CD4-positive, alpha-beta T cell (primary cell): ENCODE data around the gene LTA4H. TPM values are rescaled to one million over a fixed set of nuclear protein-coding genes. Genes with fewer than 3 reads are reported as not detected.

Source experiments
- ATAC-seq: fragments of 200-7000 bp; cut with Tn5 transposase; one replicate; pipeline ENCODE4 v1.10.0; 2022; ENCODE audit warnings: mild to moderate bottlenecking; ENCODE audit not compliant: poor library complexity
- CTCF ChIA-PET: fragments of 350-600 bp; sonication (Branson Sonifier 250); formaldehyde crosslinking; loops from one replicate; lab custom pipeline; 2021; ENCODE audit warnings: antibody characterized with exemption, inconsistent platforms; lab: Charles Lee
- POLR2A ChIA-PET: fragments of 350-600 bp; sonication (Branson Sonifier 250); formaldehyde crosslinking; loops from one replicate; lab custom pipeline; 2021; ENCODE audit warnings: antibody characterized with exemption, inconsistent platforms; lab: Charles Lee
- DNase-seq, 14 experiments: peaks; one replicate each; pipeline ENCODE4 v3.0.0-alpha.2; 2013 to 2020; ENCODE audit warnings: mixed read lengths in 2 of 14
- H3K27ac ChIP-seq, 2 donors: one replicate each; pipeline versions ENCODE4 v1.5.1 to v1.7.0; 2013; ENCODE audit warnings: low read length in 2 of 2, low read depth in 1 of 2, mild to moderate bottlenecking in 1 of 2
- H3K27me3 ChIP-seq, 2 experiments: 1 replicate in 1 of 2; 2 replicates in 1 of 2; pipeline versions ENCODE4 v1.6.1 to v1.7.0; 2013; ENCODE audit warnings: low read length in 2 of 2, control low read depth in 1 of 2, mild to moderate bottlenecking in 1 of 2, moderate library complexity in 1 of 2; ENCODE audit not compliant: insufficient read depth in 2 of 2, control insufficient read depth in 1 of 2
- H3K36me3 ChIP-seq: one replicate; pipeline ENCODE4 v1.6.1; 2013; ENCODE audit warnings: low read length, control low read depth; ENCODE audit not compliant: insufficient read depth
- H3K4me1 ChIP-seq: one replicate; pipeline ENCODE4 v1.6.1; 2013; ENCODE audit warnings: low read length, control low read depth; ENCODE audit not compliant: insufficient read depth
- H3K4me3 ChIP-seq: one replicate; pipeline ENCODE4 v1.5.1; 2013; ENCODE audit warnings: mild to moderate bottlenecking, low read length, moderate library complexity
- H3K9me3 ChIP-seq, 2 experiments: 1 replicate in 1 of 2; 2 replicates in 1 of 2; pipeline versions ENCODE4 v1.6.1 to v1.7.0; 2013; ENCODE audit warnings: low read length in 2 of 2, mild to moderate bottlenecking in 2 of 2, control low read depth in 1 of 2, moderate library complexity in 1 of 2; ENCODE audit not compliant: control insufficient read depth in 1 of 2, insufficient read depth in 1 of 2
- H3K27ac Mint-ChIP-seq: one replicate; pipeline ENCODE4 v1.8.0; 2020; ENCODE audit warnings: mixed read lengths
- H3K27me3 Mint-ChIP-seq: one replicate; pipeline ENCODE4 v1.8.0; 2021; ENCODE audit warnings: mixed read lengths
- H3K36me3 Mint-ChIP-seq: one replicate; pipeline ENCODE4 v1.8.0; 2021; ENCODE audit warnings: low read depth, mixed read lengths
- H3K4me1 Mint-ChIP-seq: one replicate; pipeline ENCODE4 v1.8.0; 2021; ENCODE audit warnings: low read depth, mixed read lengths
- H3K4me3 Mint-ChIP-seq: one replicate; pipeline ENCODE4 v1.8.0; 2020; ENCODE audit warnings: mild to moderate bottlenecking, mixed read lengths
- H3K9me3 Mint-ChIP-seq: one replicate; pipeline ENCODE4 v1.8.0; 2020; ENCODE audit warnings: mixed read lengths
- intact Hi-C, 2 experiments: fragments of 100-400 bp; cut with DNase I in 1 of 2; cut with micrococcal nuclease in 1 of 2; formaldehyde crosslinking; loops; one replicate each; pipeline versions ENCODE4 v1.15.1 to v1.9.0; 2023 to 2025; cut with DNase I, micrococcal nuclease
- total RNA-seq, 174 experiments: library from RNA in 2 of 174; stranded (reverse) in 2 of 174; gene quantifications; one replicate each; pipeline ENCODE4 v1.2.3 and lab custom pipeline; 2021 to 2026
- TF ChIP-seq, protein P1 (sequence below): fragments of 200-600 bp; IDR thresholded peaks from one replicate; pipeline ENCODE4 v1.8.0; 2022; ENCODE audit warnings: antibody characterized with exemption, mild to moderate bottlenecking

The LTA4H gene
- total RNA-seq, 2 experiments from 2014 or later = 43.0 to 44.0 TPM

DNA sequence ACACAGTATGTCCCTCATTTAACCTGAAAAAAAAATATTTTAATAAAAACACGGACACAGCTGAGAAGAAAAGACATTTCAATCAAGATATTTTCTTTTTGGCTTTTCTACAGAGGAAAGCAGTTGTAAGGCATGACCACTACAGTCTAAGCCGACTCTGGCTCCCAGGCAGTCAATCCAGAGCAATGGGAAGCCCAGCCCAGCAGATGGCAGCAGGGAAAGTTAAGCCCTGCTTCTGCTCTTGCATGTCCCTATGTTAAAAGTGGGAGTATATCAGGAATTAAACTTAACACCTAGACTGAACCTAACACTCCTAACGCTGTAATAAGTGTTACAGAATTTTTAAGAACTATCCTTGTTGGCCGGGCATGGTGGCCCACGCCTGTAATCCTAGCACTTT, 19.7 kb downstream of the LTA4H start:
- no peaks in the 10 kb centered on the region for H3K4me1 ChIP-seq
- no peaks in the 10 kb centered on the region for H3K9me3 ChIP-seq
- ChIA-PET POLR2A (no interaction called here), CTCF (no interaction called here)
- Mint-ChIP-seq H3K4me1 (no peaks in the 10 kb centered on the region), H3K27me3 (no peaks in the 10 kb centered on the region), H3K9me3 (no peaks in the 10 kb centered on the region), H3K27ac (no peak overlapping the region), H3K4me3 (no peak overlapping the region), H3K36me3 (peaks cover 85% of the 10 kb centered on the region)
- TF ChIP-seq, protein P1, sequence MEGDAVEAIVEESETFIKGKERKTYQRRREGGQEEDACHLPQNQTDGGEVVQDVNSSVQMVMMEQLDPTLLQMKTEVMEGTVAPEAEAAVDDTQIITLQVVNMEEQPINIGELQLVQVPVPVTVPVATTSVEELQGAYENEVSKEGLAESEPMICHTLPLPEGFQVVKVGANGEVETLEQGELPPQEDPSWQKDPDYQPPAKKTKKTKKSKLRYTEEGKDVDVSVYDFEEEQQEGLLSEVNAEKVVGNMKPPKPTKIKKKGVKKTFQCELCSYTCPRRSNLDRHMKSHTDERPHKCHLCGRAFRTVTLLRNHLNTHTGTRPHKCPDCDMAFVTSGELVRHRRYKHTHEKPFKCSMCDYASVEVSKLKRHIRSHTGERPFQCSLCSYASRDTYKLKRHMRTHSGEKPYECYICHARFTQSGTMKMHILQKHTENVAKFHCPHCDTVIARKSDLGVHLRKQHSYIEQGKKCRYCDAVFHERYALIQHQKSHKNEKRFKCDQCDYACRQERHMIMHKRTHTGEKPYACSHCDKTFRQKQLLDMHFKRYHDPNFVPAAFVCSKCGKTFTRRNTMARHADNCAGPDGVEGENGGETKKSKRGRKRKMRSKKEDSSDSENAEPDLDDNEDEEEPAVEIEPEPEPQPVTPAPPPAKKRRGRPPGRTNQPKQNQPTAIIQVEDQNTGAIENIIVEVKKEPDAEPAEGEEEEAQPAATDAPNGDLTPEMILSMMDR = no peak
- no peak overlapping the region for H3K27ac ChIP-seq
- peak in 2 of 14 experiments; percentile 5 to 23 for DNase-seq
- peaks cover 71% of the 10 kb centered on the region for H3K36me3 ChIP-seq
- H3K4me3 ChIP-seq = no peak overlapping the region
- H3K27me3 ChIP-seq = no peaks in the 10 kb centered on the region
- ATAC-seq = no peak
- intact Hi-C loops = no loop called here

GRCh38 chr12:96014943-96015599, 20.3 kb downstream of the LTA4H start:
- H3K36me3 Mint-ChIP-seq = peaks cover 85% of the 10 kb centered on the region

DNA sequence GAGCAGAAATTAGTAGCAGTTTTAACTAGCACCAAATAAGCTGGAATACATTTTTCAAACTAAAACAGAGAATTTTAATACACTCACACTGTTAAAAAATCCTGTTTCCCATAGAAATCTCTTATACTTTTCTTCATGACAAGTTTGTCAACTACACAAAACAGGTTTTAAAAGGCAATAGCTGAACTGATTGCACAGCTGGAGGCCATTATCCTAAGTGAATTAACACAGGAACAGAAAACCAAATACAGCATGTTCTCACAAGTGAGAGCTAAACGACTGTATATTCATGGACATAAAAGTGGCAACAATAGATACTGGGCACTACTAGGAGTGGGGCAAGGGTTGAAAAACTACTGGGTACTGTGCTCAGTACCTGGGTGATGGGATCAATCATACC, 27.7 kb downstream of the LTA4H start:
- peaks cover 82% of the 10 kb centered on the region for H3K36me3 ChIP-seq
- peaks cover 85% of the 10 kb centered on the region for H3K36me3 Mint-ChIP-seq
- POLR2A ChIA-PET = no interaction called here
- no peak overlapping the region for H3K27ac ChIP-seq
- intact Hi-C loops = no loop called here
- no peaks in the 10 kb centered on the region for H3K9me3 ChIP-seq
- TF ChIP-seq, protein P1 = no peak
- H3K4me3 ChIP-seq = no peak overlapping the region
- H3K4me3 Mint-ChIP-seq = no peak overlapping the region
- CTCF ChIA-PET = interaction anchor here (1.3 kb wide), 1 partner anchor 9 kb away, joined by 3 read pairs; no protein-coding TSS in a partner anchor
- no peaks in the 10 kb centered on the region for H3K4me1 ChIP-seq
- H3K4me1 Mint-ChIP-seq = no peaks in the 10 kb centered on the region
- no peaks in the 10 kb centered on the region for H3K9me3 Mint-ChIP-seq
- DNase-seq (no peak), ATAC-seq (no peak)
- H3K27ac Mint-ChIP-seq = no peak overlapping the region
- no peaks in the 10 kb centered on the region for H3K27me3 ChIP-seq
- H3K27me3 Mint-ChIP-seq = no peaks in the 10 kb centered on the region

More at GRCh38 chr12:96014943-96015599, 20.3 kb downstream of the LTA4H start:
- H3K27ac Mint-ChIP-seq = no peak overlapping the region
- DNase-seq (no peak), ATAC-seq (no peak)
- no peaks in the 10 kb centered on the region for H3K4me1 Mint-ChIP-seq
- ChIA-PET POLR2A (no interaction called here), CTCF (no interaction called here)
- H3K4me3 Mint-ChIP-seq = no peak overlapping the region
- Histone ChIP-seq H3K9me3 (no peaks in the 10 kb centered on the region), H3K27me3 (no peaks in the 10 kb centered on the region), H3K36me3 (peaks cover 73% of the 10 kb centered on the region), H3K4me1 (no peaks in the 10 kb centered on the region), H3K27ac (no peak overlapping the region), H3K4me3 (no peak overlapping the region)
- intact Hi-C loops = no loop called here
- TF ChIP-seq, protein P1 = no peak
- no peaks in the 10 kb centered on the region for H3K27me3 Mint-ChIP-seq
- no peaks in the 10 kb centered on the region for H3K9me3 Mint-ChIP-seq
